ENCODE data around the gene SMARCD3. TPM values are rescaled to one million over a fixed set of nuclear protein-coding genes. Genes with fewer than 3 reads are reported as not detected.

Gene SMARCD3
- total and polyA plus RNA-seq, 3 donors from 2014 or later = 55.1 to 122 (median 94.0) TPM

GRCh38 chr7:151276666-151277590 is 28.4 kb upstream of the SMARCD3 start:
- DNase-seq = peak; percentile 71

GRCh38 chr7:151275813-151276577 is 27.5 kb upstream of the SMARCD3 start:
- Histone ChIP-seq H3K4me3 (peak overlapping the region in 1 of 2 donors; percentile 41), H3K9me3 (no peaks in the 10 kb centered on the region), H3K4me1 (peaks cover 15% of the 10 kb centered on the region), H3K36me3 (ENCODE audit: low read depth, missing control alignments) (no peaks in the 10 kb centered on the region), H3K27me3 (no peaks in the 10 kb centered on the region), H3K27ac (peak overlapping the region in 1 of 2 donors; percentile 31)
- DNase-seq = no peak
- TF ChIP-seq CTCF (IDR thresholded peaks at IDR 0.05) (no peak), POLR2A (IDR thresholded peaks at IDR 0.05) (no peak)
- WGBS, 2 donors = 22 to 24% methylated on average over 10 of the region's 10 CpGs
- intact Hi-C loops (cut with DNase I; ENCODE audit: low total_unique reads) = no loop called here

More at GRCh38 chr7:151276666-151277590, 28.4 kb upstream of the SMARCD3 start:
- H3K4me1 ChIP-seq = peaks cover 15% of the 10 kb centered on the region
- peak overlapping the region; percentile 41 to 42 for H3K4me3 ChIP-seq
- H3K27ac ChIP-seq = peak overlapping the region; percentile 31 to 37
- no peak for TF ChIP-seq CTCF (IDR thresholded peaks at IDR 0.05)
- H3K9me3 ChIP-seq = no peaks in the 10 kb centered on the region
- WGBS, 2 donors = 1% methylated on average over 21 to 63 of the region's 63 CpGs
- intact Hi-C loops (cut with DNase I; ENCODE audit: low total_unique reads) = no loop called here
- no peaks in the 10 kb centered on the region for H3K27me3 ChIP-seq
- no peaks in the 10 kb centered on the region for H3K36me3 ChIP-seq (ENCODE audit: low read depth, missing control alignments)

DNA sequence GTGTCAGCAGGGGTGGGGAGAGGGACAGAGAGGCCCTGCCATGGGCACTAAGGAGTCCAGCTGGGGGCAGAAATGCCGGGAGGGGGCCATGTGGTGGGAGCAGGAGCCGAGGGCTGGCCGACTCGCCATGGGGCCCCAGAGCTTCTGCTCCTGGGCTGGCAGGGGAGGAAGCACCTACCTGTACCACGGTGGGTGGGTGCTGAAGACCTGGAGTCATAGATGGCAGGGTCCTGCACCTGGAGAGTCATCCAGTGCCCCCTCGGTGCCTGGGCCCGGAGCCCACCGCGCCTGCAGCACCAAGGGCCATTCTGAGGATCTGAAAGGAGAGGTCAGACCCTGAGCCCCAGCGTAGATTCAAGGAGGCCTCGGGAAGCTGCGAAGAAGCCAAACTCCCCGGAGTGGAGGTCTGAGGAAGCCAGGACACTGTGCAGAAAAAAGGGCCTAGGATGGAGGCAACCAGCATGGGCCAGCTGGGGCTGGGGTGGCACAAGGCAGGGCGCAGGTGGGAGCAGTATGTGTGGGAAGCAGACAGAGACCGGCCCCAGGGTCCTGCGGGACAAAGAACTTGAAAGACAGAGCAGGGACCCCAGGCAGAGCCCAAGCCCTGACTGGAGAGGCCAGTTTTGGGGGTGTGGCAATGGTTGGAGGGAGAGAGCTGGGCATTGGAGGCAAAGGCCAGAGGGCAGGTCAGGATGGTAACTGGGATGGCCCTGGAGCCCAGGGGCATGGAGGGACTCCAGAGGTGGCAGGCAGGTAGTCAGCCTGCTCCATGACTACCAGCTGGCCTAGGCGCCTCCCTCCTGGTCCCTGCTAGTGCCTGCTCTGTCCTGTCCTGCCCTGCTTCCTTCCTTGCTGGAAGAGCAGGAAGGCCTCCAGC is 26.7 kb upstream of the SMARCD3 start:
- Histone ChIP-seq H3K36me3 (ENCODE audit: low read depth, missing control alignments) (no peaks in the 10 kb centered on the region), H3K27ac (no peak overlapping the region), H3K4me1 (peaks cover 15% of the 10 kb centered on the region), H3K27me3 (no peaks in the 10 kb centered on the region), H3K9me3 (no peaks in the 10 kb centered on the region), H3K4me3 (no peak overlapping the region)
- WGBS, 2 donors = 78 to 82% methylated on average over 16 to 17 of the region's 17 CpGs
- no peak for DNase-seq
- intact Hi-C loops (cut with DNase I; ENCODE audit: low total_unique reads) = no loop called here
- no peak for TF ChIP-seq CTCF (IDR thresholded peaks at IDR 0.05)
- TF ChIP-seq POLR2A (IDR thresholded peaks at IDR 0.05) = no peak

GRCh38 chr7:151274396-151274795 is 25.9 kb upstream of the SMARCD3 start:
- TF ChIP-seq CTCF (IDR thresholded peaks at IDR 0.05) = no peak
- TF ChIP-seq POLR2A (IDR thresholded peaks at IDR 0.05) = no peak
- Histone ChIP-seq H3K4me1 (peaks cover 15% of the 10 kb centered on the region), H3K4me3 (no peak overlapping the region), H3K36me3 (ENCODE audit: low read depth, missing control alignments) (no peaks in the 10 kb centered on the region), H3K9me3 (no peaks in the 10 kb centered on the region), H3K27me3 (no peaks in the 10 kb centered on the region), H3K27ac (no peak overlapping the region)
- intact Hi-C loops (cut with DNase I; ENCODE audit: low total_unique reads) = no loop called here
- WGBS, 2 donors = 90 to 95% methylated on average over 4 to 9 of the region's 9 CpGs
- DNase-seq = no peak

Measured in testis (tissue), 3 donors.